Testis (tissue), 2 donors: Measurements from ENCODE around the gene ASXL1.

Experiments
- POLR2A ChIP-seq: fragments of 450-650 bp; IDR thresholded peaks from one replicate; pipeline ENCODE4 v1.6.1; 2017; ENCODE audit warnings: antibody characterized with exemption, mild to moderate bottlenecking, moderate library complexity
- TF ChIP-seq, protein P1 (sequence below), 3 experiments: fragments of 450-650 bp in 2 of 3; fragments of 200-600 bp in 1 of 3; sonication (generic) in 1 of 3; IDR thresholded peaks; one replicate each; pipeline ENCODE4 v1.5.1; 2016 to 2019; ENCODE audit warnings: antibody characterized with exemption in 3 of 3, mild to moderate bottlenecking in 2 of 3, moderate library complexity in 1 of 3

DNA sequence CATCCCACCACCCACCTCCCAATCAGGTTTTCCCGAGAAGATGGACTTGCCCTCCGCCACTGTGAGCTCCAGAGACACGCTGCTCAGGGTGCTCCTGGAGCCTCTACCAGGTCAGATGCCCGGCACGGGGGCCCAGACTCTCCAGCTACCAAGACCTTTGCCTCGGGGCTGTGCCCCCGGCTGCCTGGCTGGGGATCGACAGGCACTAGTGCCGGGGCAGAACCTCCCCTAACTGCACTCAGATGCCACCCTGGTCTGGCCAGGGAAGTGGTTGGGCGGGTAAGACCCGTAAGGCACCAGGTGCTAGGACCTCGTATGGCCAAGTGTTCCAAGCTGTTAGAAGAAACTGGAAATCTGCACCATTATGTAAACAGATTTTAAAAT is 100.7 kb downstream of the ASXL1 start:
- TF ChIP-seq, protein P1, sequence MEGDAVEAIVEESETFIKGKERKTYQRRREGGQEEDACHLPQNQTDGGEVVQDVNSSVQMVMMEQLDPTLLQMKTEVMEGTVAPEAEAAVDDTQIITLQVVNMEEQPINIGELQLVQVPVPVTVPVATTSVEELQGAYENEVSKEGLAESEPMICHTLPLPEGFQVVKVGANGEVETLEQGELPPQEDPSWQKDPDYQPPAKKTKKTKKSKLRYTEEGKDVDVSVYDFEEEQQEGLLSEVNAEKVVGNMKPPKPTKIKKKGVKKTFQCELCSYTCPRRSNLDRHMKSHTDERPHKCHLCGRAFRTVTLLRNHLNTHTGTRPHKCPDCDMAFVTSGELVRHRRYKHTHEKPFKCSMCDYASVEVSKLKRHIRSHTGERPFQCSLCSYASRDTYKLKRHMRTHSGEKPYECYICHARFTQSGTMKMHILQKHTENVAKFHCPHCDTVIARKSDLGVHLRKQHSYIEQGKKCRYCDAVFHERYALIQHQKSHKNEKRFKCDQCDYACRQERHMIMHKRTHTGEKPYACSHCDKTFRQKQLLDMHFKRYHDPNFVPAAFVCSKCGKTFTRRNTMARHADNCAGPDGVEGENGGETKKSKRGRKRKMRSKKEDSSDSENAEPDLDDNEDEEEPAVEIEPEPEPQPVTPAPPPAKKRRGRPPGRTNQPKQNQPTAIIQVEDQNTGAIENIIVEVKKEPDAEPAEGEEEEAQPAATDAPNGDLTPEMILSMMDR (IDR thresholded peaks at IDR 0.05): no peak
- no peak for TF ChIP-seq POLR2A
